SU-DHL-6 (cell line): ENCODE data around the gene CDK14.

ENCODE experiments used
- H2AFZ ChIP-seq: fragments of 200-600 bp; sonication (generic); 2 replicates; pipeline ENCODE4 v1.6.1; 2014; ENCODE audit warnings: low read depth, mild to moderate bottlenecking, moderate library complexity, mixed read lengths, antibody characterized with exemption, low read length; ENCODE audit not compliant: severe bottlenecking
- H3F3A ChIP-seq: fragments of 200-600 bp; shearing (Covaris generic); 2 replicates; pipeline ENCODE4 v1.6.0; 2016; ENCODE audit warnings: antibody characterized with exemption, mild to moderate bottlenecking; ENCODE audit not compliant: insufficient read depth
- H3K27ac ChIP-seq: fragments of 200-600 bp; sonication (generic); 2 replicates; pipeline ENCODE4 v1.5.1; 2016; ENCODE audit warnings: low read depth, mild to moderate bottlenecking, low read length, moderate library complexity, mixed read lengths
- H3K27me3 ChIP-seq: fragments of 200-600 bp; sonication (generic), shearing (Covaris generic); 2 replicates; pipeline ENCODE4 v1.6.0; 2014; ENCODE audit warnings: mild to moderate bottlenecking, low read length
- H3K36me3 ChIP-seq: fragments of 200-600 bp; sonication (generic); 2 replicates; pipeline ENCODE4 v1.6.1; 2014; ENCODE audit warnings: mild to moderate bottlenecking, low read length, mixed read lengths
- H3K4me2 ChIP-seq: fragments of 300-600, 200-600 bp; shearing (Covaris generic), sonication (generic); 2 replicates; pipeline ENCODE4 v1.6.0; 2014; ENCODE audit warnings: low read length, low read depth, mild to moderate bottlenecking; ENCODE audit not compliant: poor library complexity, severe bottlenecking
- H3K4me3 ChIP-seq: fragments of 200-600 bp; sonication (generic); 2 replicates; pipeline ENCODE4 v1.5.1; 2014; ENCODE audit warnings: antibody characterized with exemption, low read length, mild to moderate bottlenecking, mixed read lengths; ENCODE audit not compliant: insufficient read depth, poor library complexity, severe bottlenecking
- H3K79me2 ChIP-seq: fragments of 200-600 bp; sonication (generic); 2 replicates; pipeline ENCODE4 v1.6.1; 2014; ENCODE audit warnings: mild to moderate bottlenecking, low read length, moderate library complexity; ENCODE audit not compliant: insufficient read depth
- H3K9ac ChIP-seq: fragments of 200-600 bp; sonication (generic); 2 replicates; pipeline ENCODE4 v1.7.0; 2014; ENCODE audit warnings: mild to moderate bottlenecking, low read length
- H3K9me2 ChIP-seq: fragments of 200-600 bp; sonication (generic); replicated peaks from 2 replicates; pipeline ENCODE4 v1.6.1; 2014; ENCODE audit warnings: low read length; ENCODE audit not compliant: insufficient read depth
- H3K9me3 ChIP-seq: fragments of 200-600 bp; sonication (generic); 2 replicates; pipeline ENCODE4 v1.6.1; 2014; ENCODE audit warnings: low read length, mixed read lengths; ENCODE audit not compliant: insufficient read depth
- H4K20me1 ChIP-seq: fragments of 200-600 bp; sonication (generic); 2 replicates; pipeline ENCODE4 v1.6.1; 2014; ENCODE audit warnings: low read depth, mild to moderate bottlenecking, antibody characterized with exemption, low read length, moderate library complexity, mixed read lengths
- EZH2phosphoT487 ChIP-seq: fragments of 200-600 bp; sonication (generic), shearing (Covaris generic); conservative IDR thresholded peaks from 2 replicates; pipeline ENCODE4 v1.6.1; 2018; ENCODE audit warnings: mild to moderate bottlenecking, antibody characterized with exemption, low read length, moderate library complexity, mixed read lengths
- TF ChIP-seq, protein P1 (sequence below): fragments of 200-600 bp; sonication (generic); IDR thresholded peaks from one replicate; pipeline ENCODE4 v1.5.1; 2017; ENCODE audit warnings: antibody characterized with exemption, mild to moderate bottlenecking, low read length, moderate library complexity; ENCODE audit not compliant: insufficient read depth, poor library complexity, severe bottlenecking

Gene CDK14

DNA sequence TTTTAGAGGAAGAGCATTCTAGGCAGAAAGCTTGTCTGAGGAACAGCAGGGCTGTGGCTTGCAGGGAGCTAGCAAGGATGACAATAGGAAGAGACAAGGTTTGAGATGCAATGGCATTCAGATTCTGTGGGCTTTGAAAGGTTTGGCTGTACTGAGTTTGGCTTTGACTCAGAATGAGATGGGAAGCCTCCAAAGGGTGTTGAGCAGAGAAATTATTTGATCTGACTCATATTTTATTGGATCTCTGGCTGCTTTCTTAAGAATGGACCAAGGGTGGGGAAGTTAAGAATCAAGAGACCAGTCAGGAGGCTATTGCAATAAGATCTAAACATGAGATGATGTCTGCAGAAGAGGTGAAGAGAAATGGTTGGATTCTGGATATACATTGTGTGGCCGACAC is 273.2 kb downstream of the CDK14 start:
- H3K79me2 ChIP-seq: peaks cover 53% of the 10 kb centered on the region
- H3K36me3 ChIP-seq: peaks cover 51% of the 10 kb centered on the region
- peaks cover 18% of the 10 kb centered on the region for H3F3A ChIP-seq
- H3K27me3 ChIP-seq: no peaks in the 10 kb centered on the region
- no peak overlapping the region for H2AFZ ChIP-seq
- H3K27ac ChIP-seq: no peak overlapping the region
- no peak overlapping the region for H3K4me3 ChIP-seq
- no peaks in the 10 kb centered on the region for H4K20me1 ChIP-seq
- no peaks in the 10 kb centered on the region for H3K9me3 ChIP-seq
- H3K4me2 ChIP-seq: no peak overlapping the region
- H3K9me2 ChIP-seq: no peaks in the 10 kb centered on the region
- H3K9ac ChIP-seq: no peak overlapping the region
- TF ChIP-seq EZH2phosphoT487: no peak

DNA sequence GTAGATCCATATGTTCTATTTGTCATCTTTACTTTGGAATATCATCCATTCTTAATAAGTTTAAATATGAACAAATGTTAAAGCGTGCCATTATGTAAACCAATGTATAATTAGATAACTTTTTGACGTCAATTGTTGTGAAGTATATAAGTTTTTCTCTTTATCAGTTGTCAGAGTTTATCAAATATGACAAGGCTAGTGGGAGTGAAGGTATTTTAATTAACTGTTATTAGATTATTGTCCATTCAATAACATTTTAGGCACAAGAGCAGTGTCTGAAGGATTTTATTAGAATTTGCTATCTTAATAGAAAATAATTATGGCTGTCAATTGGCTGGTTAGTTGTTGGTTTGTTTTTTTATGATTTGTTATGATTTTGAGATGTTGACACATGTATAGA is 280.6 kb downstream of the CDK14 start:
- no peaks in the 10 kb centered on the region for H4K20me1 ChIP-seq
- peaks cover 51% of the 10 kb centered on the region for H3K36me3 ChIP-seq
- no peak overlapping the region for H3K27ac ChIP-seq
- no peak overlapping the region for H2AFZ ChIP-seq
- no peaks in the 10 kb centered on the region for H3K9me2 ChIP-seq
- no peaks in the 10 kb centered on the region for H3K27me3 ChIP-seq
- peaks cover 38% of the 10 kb centered on the region; the same call in 1 of the 2 replicates for H3K79me2 ChIP-seq
- no peaks in the 10 kb centered on the region for H3K9me3 ChIP-seq
- peaks cover 16% of the 10 kb centered on the region for H3F3A ChIP-seq
- no peak overlapping the region for H3K4me3 ChIP-seq
- no peak overlapping the region for H3K9ac ChIP-seq
- TF ChIP-seq, protein P1, sequence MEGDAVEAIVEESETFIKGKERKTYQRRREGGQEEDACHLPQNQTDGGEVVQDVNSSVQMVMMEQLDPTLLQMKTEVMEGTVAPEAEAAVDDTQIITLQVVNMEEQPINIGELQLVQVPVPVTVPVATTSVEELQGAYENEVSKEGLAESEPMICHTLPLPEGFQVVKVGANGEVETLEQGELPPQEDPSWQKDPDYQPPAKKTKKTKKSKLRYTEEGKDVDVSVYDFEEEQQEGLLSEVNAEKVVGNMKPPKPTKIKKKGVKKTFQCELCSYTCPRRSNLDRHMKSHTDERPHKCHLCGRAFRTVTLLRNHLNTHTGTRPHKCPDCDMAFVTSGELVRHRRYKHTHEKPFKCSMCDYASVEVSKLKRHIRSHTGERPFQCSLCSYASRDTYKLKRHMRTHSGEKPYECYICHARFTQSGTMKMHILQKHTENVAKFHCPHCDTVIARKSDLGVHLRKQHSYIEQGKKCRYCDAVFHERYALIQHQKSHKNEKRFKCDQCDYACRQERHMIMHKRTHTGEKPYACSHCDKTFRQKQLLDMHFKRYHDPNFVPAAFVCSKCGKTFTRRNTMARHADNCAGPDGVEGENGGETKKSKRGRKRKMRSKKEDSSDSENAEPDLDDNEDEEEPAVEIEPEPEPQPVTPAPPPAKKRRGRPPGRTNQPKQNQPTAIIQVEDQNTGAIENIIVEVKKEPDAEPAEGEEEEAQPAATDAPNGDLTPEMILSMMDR: no peak
- no peak for TF ChIP-seq EZH2phosphoT487
- H3K4me2 ChIP-seq: no peak overlapping the region

DNA sequence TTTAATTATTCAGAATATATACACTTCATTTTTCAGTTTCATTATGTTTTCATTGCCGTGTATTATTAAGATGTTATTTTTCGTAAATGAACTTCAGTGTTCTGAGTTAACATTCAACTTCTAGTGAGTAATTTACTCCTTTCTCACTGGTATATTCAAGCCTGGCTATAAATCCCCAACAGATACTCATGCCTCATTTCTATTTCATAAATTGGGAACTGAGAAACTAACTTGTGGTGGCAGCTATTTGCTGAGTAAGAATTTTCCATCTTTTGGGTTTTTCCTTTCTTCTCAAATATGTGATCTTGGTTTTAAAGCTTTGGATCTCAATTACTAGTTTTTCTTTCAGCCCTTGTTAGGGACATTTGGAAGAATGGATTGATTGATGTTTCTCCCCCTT is 281.1 kb downstream of the CDK14 start:
- Histone ChIP-seq H3K9ac (no peak overlapping the region), H3K79me2 (peaks cover 33% of the 10 kb centered on the region; the same call in 1 of the 2 replicates), H4K20me1 (no peaks in the 10 kb centered on the region), H3K36me3 (peaks cover 46% of the 10 kb centered on the region), H3K9me3 (no peaks in the 10 kb centered on the region), H3K4me3 (no peak overlapping the region), H2AFZ (no peak overlapping the region), H3K27ac (no peak overlapping the region), H3K4me2 (no peak overlapping the region), H3K27me3 (no peaks in the 10 kb centered on the region), H3F3A (peaks cover 11% of the 10 kb centered on the region), H3K9me2 (no peaks in the 10 kb centered on the region)
- no peak for TF ChIP-seq EZH2phosphoT487
- TF ChIP-seq, protein P1: no peak

DNA sequence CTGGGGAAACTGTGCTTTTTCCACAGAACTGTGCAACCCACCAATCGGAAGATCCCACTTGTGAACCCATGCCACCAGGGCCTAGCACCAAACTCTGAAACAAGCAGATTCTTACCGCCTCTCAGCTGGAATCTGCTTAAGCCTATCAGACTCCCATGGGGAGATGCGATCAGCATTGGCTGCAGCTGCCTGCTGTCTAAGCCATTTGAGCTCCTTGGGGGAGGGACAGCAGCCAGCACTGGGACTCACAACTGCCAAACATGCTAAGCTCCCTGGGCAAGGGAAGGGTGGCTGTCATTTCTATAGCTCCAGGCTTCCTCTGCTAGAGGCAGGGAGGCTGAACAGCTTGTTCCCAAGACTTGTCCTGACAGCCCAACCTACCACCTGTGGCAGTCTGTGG is 283.8 kb downstream of the CDK14 start:
- TF ChIP-seq, protein P1: no peak
- no peak for TF ChIP-seq EZH2phosphoT487
- Histone ChIP-seq H2AFZ (no peak overlapping the region), H4K20me1 (no peaks in the 10 kb centered on the region), H3K79me2 (peaks cover 19% of the 10 kb centered on the region; the same call in 1 of the 2 replicates), H3K36me3 (peaks cover 39% of the 10 kb centered on the region), H3K27me3 (no peaks in the 10 kb centered on the region), H3K9me2 (no peaks in the 10 kb centered on the region), H3K9me3 (no peaks in the 10 kb centered on the region), H3K9ac (no peak overlapping the region), H3K4me2 (no peak overlapping the region), H3F3A (no peaks in the 10 kb centered on the region), H3K27ac (no peak overlapping the region), H3K4me3 (no peak overlapping the region)
